ENCODE measurements around the gene ADAMTSL2. TPM values are rescaled to one million over a fixed set of nuclear protein-coding genes. Genes with fewer than 3 reads are reported as not detected.

ADAMTSL2 gene
- total and polyA plus RNA-seq, 2 donors (not counting 1 experiment from before 2014, with no cell fraction given), result under 0.01 to 0.09 TPM

DNA sequence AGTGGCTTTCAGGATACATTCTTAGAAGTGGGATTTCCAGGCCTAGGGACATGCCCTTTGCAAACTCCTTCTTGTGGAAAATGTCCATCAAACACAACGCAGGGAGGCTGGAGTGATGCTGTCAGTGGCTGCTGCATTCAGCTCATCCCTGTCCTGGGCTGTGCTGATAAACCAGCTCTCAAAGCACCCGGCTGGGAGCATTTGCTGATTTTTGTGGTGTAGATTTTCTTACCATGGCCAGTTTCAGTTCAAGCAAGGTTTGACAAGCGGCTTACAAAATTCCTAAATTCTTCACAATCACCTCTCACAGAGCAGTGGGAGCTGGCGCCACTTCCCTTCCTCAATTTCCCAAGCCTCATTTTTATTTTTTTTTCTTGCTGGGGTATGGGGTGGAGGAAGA lies 46.5 kb downstream of the ADAMTSL2 start:
- peaks cover 13% of the 10 kb centered on the region for H3K27me3 ChIP-seq (ENCODE audit: control insufficient read depth, insufficient read depth, low read length)
- no peaks in the 10 kb centered on the region for H4K20me1 ChIP-seq (ENCODE audit: control insufficient read depth, extremely low read depth, insufficient read depth, low read length)
- no peak overlapping the region for H3K9ac ChIP-seq (ENCODE audit: insufficient read depth, low read length)
- no peak overlapping the region for H3K4me2 ChIP-seq (ENCODE audit: extremely low read depth, insufficient read depth, low read length)
- DNase-seq (ENCODE audit: low read depth in 2 of 2), result no peak
- H3K4me3 ChIP-seq (replicated peaks in 1 of 4; ENCODE audit: control extremely low read depth in 1 of 4, insufficient read depth in 1 of 4, low read depth in 3 of 4, low read length in 4 of 4), result no peak overlapping the region
- H3K9me3 ChIP-seq (ENCODE audit: control insufficient read depth, insufficient read depth, low read depth, low read length), result no peaks in the 10 kb centered on the region
- no peaks in the 10 kb centered on the region for H3K36me3 ChIP-seq (ENCODE audit: control insufficient read depth, insufficient read depth, low read length)
- no peaks in the 10 kb centered on the region for H3K79me2 ChIP-seq (ENCODE audit: control insufficient read depth, insufficient read depth, low read length)
- no peak overlapping the region for H3K27ac ChIP-seq (ENCODE audit: insufficient read depth, low read length)
- TF ChIP-seq EZH2 (IDR thresholded peaks at IDR 0.05; ENCODE audit: low read length, missing control alignments) (no peak), CTCF (conservative IDR thresholded peaks at IDR 0.05 in 1 of 2, IDR thresholded peaks at IDR 0.05 in 1 of 2; ENCODE audit: low read depth in 1 of 2, low read length in 2 of 2) (no peak)
- no peak overlapping the region for H2AFZ ChIP-seq (ENCODE audit: low read length)
- H3K4me1 ChIP-seq (ENCODE audit: control insufficient read depth, extremely low read depth, insufficient read depth, low read length), result no peaks in the 10 kb centered on the region

DNA sequence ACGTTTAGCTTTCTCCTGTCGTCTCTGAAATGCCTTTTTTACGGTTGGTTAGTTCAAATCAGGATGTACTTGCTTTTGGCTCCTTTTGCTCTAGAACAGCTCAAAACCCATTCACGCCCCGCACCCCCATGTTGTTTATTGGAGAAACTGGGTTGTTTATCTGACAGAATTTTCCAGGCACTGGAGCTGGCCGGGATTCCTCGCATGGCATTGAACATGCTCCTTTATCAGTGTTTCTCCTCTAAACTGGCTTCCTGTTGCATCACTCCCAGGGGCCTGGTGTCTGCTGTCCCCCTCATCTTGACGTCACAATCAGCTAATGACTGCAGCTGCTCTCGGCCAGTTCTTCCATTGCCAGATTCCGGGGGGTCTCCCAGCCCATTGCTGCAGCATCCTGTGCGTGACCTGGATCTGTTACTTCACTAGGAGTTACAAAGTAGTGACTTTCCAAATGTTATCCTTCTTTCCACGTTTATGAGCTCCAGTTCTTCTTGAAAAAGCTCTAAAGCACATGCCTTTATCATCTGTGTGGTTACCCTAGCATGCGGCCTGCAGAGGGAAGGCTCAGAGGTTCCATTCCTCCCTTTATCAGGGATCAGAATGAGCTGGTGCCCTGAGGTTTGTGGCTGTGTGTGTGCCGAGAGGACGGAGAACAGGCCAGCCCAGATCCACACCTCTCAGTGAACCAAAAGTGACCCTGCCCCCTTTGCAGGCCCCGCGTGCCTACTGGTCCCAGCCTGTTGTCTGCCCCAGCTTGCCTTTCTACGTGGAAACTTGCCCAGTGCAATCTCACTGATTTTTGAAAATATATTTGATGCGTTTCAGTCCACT lies 47.2 kb downstream of the ADAMTSL2 start:
- H3K9ac ChIP-seq (ENCODE audit: insufficient read depth, low read length), result no peak overlapping the region
- no peaks in the 10 kb centered on the region for H3K9me3 ChIP-seq (ENCODE audit: control insufficient read depth, insufficient read depth, low read depth, low read length)
- H2AFZ ChIP-seq (ENCODE audit: low read length), result no peak overlapping the region
- H4K20me1 ChIP-seq (ENCODE audit: control insufficient read depth, extremely low read depth, insufficient read depth, low read length), result no peaks in the 10 kb centered on the region
- no peaks in the 10 kb centered on the region for H3K36me3 ChIP-seq (ENCODE audit: control insufficient read depth, insufficient read depth, low read length)
- TF ChIP-seq CTCF (conservative IDR thresholded peaks at IDR 0.05 in 1 of 2, IDR thresholded peaks at IDR 0.05 in 1 of 2; ENCODE audit: low read depth in 1 of 2, low read length in 2 of 2) (no peak), EZH2 (IDR thresholded peaks at IDR 0.05; ENCODE audit: low read length, missing control alignments) (no peak)
- no peaks in the 10 kb centered on the region for H3K79me2 ChIP-seq (ENCODE audit: control insufficient read depth, insufficient read depth, low read length)
- no peak overlapping the region for H3K4me2 ChIP-seq (ENCODE audit: extremely low read depth, insufficient read depth, low read length)
- H3K4me1 ChIP-seq (ENCODE audit: control insufficient read depth, extremely low read depth, insufficient read depth, low read length), result no peaks in the 10 kb centered on the region
- peaks cover 13% of the 10 kb centered on the region for H3K27me3 ChIP-seq (ENCODE audit: control insufficient read depth, insufficient read depth, low read length)
- DNase-seq (ENCODE audit: low read depth in 2 of 2), result peak in 1 of 2 donors; percentile 61
- no peak overlapping the region for H3K27ac ChIP-seq (ENCODE audit: insufficient read depth, low read length)
- H3K4me3 ChIP-seq (replicated peaks in 1 of 4; ENCODE audit: control extremely low read depth in 1 of 4, insufficient read depth in 1 of 4, low read depth in 3 of 4, low read length in 4 of 4), result no peak overlapping the region

GRCh38 chr9:133582501-133583045 lies 48.1 kb downstream of the ADAMTSL2 start:
- H3K27ac ChIP-seq (ENCODE audit: insufficient read depth, low read length), result no peak overlapping the region
- no peaks in the 10 kb centered on the region for H4K20me1 ChIP-seq (ENCODE audit: control insufficient read depth, extremely low read depth, insufficient read depth, low read length)
- H3K9me3 ChIP-seq (ENCODE audit: control insufficient read depth, insufficient read depth, low read depth, low read length), result no peaks in the 10 kb centered on the region
- H3K36me3 ChIP-seq (ENCODE audit: control insufficient read depth, insufficient read depth, low read length), result no peaks in the 10 kb centered on the region
- peaks cover 13% of the 10 kb centered on the region for H3K27me3 ChIP-seq (ENCODE audit: control insufficient read depth, insufficient read depth, low read length)
- no peak overlapping the region for H3K4me3 ChIP-seq (replicated peaks in 1 of 4; ENCODE audit: control extremely low read depth in 1 of 4, insufficient read depth in 1 of 4, low read depth in 3 of 4, low read length in 4 of 4)
- TF ChIP-seq EZH2 (IDR thresholded peaks at IDR 0.05; ENCODE audit: low read length, missing control alignments) (no peak), CTCF (conservative IDR thresholded peaks at IDR 0.05 in 1 of 2, IDR thresholded peaks at IDR 0.05 in 1 of 2; ENCODE audit: low read depth in 1 of 2, low read length in 2 of 2) (no peak)
- no peak for DNase-seq (ENCODE audit: low read depth in 2 of 2)
- H3K79me2 ChIP-seq (ENCODE audit: control insufficient read depth, insufficient read depth, low read length), result no peaks in the 10 kb centered on the region
- no peak overlapping the region for H3K9ac ChIP-seq (ENCODE audit: insufficient read depth, low read length)
- no peaks in the 10 kb centered on the region for H3K4me1 ChIP-seq (ENCODE audit: control insufficient read depth, extremely low read depth, insufficient read depth, low read length)
- no peak overlapping the region for H3K4me2 ChIP-seq (ENCODE audit: extremely low read depth, insufficient read depth, low read length)
- no peak overlapping the region for H2AFZ ChIP-seq (ENCODE audit: low read length)
